T-helper 1 cell (primary cell): ENCODE data around the gene IFITM5.
A peak's percentile ranks its signal among the peaks of the same experiment; 100 is the strongest.
"Not testable (repeated sequence)": the region's sequence is repeated elsewhere in the genome, so short reads cannot be mapped to it uniquely, and the experiment has no call there.

ENCODE experiments used
- DNase-seq, 5 donors: peaks; one replicate each; pipeline ENCODE4 v3.0.0-alpha.2; 2012 to 2020

Gene IFITM5

DNA sequence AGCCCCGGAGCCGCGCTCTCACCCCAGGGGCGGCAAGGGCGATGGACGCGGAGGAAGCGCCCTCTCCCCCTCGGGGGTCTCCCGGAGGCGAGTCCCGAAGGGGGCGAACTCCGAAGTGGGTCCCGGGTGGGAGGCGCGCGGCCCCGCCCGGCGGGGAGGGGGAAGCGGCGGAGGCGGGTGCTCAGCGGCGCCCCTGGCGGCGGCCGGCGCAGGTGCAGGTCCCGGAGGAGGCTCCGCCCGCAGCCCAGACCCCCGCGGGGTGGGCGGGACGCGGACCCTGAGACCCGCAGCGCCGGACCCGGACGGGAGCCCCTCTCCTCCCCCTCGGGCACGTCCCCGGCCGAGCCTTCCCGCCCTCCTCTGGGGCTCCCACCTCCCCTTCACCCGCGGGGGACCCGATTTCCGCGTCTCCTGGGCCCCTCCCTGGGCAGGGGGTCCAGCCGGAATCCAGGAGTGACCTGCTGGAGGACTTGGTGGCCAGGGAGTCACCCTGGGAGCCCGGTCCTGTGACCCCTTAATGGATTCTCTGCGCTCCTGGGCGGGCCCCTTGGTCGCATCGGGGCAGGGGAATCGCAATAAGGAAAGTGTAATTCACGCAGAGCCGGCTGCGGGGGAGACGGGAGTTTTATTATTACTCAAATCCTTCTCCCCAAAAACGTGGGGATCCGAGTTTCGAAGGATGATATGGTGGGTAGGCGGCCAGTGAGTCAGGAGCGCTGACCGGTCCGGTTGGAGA is 11.9 kb upstream of the IFITM5 start:
- not testable (repeated sequence) for DNase-seq

GRCh38 chr11:309979-310572 is 10.8 kb upstream of the IFITM5 start:
- not testable (repeated sequence) for DNase-seq

- DNase-seq = peak in 1 of 5 donors; percentile 51
Measured at GRCh38 chr11:308740-309665, 9.7 kb upstream of the IFITM5 start.

DNA sequence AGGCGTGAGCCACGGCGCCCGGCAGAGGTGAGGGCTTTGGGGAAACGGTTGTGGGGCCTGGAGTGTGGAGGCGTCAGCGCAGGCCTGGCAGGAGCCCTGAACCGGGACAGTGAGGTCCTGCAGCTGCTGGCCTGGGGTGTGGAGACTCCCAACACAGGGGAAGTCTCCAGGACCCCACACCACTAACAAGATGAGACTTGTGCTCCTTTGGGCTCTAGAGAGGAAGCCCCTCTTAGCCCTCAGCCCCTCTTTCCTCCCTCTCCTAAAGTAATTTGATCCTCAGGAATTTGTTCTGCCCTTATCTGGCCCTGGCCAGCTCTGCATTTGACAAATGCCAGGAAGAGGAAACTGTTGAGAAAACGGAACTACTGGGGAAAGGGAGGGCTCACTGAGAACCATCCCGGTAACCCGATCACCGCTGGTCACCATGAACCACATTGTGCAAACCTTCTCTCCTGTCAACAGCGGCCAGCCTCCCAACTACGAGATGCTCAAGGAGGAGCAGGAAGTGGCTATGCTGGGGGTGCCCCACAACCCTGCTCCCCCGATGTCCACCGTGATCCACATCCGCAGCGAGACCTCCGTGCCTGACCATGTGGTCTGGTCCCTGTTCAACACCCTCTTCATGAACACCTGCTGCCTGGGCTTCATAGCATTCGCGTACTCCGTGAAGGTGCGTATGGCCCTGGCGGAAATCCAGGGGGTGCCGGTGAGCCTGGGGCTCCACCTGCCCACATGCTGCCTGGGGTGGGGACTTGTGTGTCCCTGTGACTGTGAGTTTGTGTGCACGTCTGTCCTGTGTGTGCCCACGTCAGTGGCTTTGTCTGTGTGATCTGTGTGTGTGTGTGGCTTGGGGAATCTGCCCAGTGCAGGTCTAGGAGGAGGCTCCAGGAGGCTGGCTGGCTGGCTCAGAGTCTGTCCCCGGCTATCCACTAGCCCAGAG is 8.7 kb upstream of the IFITM5 start, which contains the start of gene IFITM2:
Gene IFITM2, plus strand, starts transcription at position 51 of the 943 bp plus-strand sequence. Its CDS starts 377 bp downstream, at position 428.
- peak in 2 of 5 donors; percentile 24 to 54 for DNase-seq

- DNase-seq = no peak
Measured at GRCh38 chr11:306645-307371, 7.5 kb upstream of the IFITM5 start.

DNA sequence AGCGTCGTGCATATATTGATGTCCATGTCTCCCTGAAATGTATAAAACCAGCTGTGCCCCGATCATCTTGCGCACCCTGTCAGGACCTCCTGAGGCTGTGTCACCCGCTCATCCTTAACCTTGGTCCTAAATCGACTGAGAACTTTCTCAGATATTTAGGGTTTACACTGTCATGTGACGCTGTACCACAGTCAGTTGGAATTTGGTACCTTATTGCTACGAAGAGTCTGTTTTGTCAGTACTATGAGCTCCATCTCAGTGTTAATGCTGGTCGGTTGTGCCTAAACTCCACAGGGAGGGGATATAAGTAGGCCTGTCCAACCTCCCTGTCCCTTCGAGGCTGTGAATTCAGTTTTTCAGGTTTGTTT is 6.5 kb upstream of the IFITM5 start:
- no peak for DNase-seq

DNA sequence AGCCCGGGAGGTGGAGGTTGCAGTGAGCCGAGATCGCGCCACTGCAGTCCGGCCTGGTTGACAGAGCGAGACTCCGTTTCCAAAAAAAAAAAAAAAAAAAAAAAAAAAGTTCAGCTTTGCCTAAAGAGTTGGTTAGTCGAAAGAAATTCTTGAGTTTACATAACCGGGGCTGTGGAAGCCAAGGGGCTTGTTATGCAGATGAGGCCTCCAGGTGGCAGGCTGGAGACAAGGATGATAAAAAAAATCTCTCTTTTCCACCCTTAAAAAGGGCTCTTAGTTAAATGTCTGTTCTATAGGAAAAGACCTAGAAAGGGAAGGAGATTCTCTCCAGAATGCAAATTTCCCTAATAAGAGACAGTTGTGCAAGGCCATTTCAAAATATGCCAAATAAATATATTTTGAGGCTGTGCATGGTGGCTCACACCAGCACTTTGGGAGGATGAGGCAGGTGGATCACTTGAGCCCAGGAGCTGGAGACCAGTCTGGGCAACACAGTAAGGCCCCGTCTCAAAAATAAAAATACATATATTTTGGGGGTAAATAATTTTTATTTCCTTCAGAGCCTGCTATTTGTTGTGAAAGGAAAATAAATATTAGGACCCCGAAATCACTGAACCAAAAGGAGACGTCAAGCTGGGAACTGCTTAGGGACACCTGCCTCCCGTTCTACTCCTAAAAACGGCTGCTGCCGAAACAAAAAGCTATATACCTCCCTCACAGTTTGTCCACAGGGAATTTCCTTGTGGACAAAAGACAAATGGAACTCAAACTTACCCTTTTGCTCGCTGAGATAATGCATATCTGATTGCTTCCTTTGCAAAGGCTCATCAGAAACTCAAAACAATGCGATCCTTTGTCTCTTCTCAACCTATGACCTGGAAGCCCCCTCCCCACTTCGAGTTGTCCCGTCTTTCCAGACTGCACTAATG is 5.9 kb upstream of the IFITM5 start:
- DNase-seq = peak in 4 of 5 donors; percentile 37 to 66 (median 52)

DNA sequence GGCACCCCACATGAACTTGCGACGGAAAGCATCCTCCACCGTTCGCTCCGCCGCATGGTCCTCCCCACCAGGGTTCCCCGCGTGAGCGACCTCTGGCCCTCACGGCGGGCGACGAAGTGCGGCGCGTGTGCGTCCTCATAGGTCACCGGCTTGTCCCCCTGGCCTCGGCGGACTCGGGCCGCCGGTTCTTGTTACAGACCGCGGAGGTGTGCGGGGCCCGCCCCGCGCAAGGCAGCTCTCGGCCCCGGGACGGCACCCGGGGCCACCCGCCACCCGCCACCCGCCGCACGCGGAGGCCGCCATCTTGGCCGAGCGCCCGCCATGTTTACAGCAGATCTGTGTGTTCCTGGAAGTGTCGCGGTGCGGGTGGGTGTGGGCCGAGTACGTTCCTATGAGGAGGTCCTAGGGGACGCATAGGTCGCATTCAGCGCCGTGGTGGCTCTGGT is 4.8 kb upstream of the IFITM5 start:
- no peak for DNase-seq

DNA sequence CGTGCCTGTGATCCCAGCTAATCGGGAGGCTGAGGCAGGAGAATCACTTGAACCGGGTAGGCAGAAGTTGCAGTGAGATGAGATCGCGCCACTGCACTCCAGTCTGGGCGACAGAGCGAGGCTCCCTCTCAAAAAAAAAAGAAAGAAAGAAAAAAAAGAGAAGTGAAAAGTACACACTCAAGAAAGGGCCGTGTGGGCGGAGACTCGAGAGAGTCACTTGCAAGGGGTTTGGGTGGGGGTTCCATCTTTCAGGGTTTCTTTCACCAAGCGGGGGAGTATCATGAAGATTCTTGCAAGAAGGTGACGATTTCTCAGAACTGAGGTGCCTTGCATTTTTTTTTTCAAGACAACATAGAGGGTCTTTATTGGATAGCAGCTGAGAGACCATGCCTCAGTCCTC is 4.0 kb upstream of the IFITM5 start:
- DNase-seq = no peak

- peak in 1 of 5 donors; percentile 27 for DNase-seq
Measured at GRCh38 chr11:299951-300735, 817 bp upstream of the IFITM5 start.

DNA sequence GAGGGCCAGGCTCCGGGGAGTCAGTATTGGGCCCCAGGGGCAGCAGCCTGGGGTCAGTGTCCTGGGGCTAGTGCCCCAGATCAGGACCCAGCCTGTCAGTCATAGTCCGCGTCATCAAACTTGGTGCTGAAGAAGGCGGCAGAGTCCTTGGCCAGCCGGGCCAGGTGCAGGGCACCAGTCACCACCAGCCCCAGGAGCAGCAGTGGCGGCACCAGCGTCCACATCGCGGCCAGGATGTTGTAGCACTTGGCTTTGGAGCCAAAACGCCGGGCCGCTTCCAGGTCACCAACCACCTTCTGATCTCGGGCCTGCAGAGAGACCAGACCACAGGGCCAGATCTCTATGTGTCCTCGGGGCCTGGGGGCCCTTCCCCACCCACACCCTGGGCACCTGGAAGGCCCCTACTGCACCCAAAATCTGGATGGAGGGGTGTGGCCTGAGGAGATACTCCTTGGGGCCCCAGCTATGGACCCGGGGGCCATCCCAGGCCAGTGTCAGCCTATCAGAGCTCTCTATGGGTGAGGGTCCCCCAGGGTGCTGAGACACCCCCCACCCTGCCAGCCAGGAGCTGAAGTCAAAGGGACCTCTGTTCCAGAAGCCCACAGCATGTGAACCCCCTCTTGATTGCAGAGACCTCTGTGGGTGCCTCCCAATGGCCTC is 790 bp downstream of the IFITM5 start:
- DNase-seq = peak in 1 of 5 donors; percentile 14

DNA sequence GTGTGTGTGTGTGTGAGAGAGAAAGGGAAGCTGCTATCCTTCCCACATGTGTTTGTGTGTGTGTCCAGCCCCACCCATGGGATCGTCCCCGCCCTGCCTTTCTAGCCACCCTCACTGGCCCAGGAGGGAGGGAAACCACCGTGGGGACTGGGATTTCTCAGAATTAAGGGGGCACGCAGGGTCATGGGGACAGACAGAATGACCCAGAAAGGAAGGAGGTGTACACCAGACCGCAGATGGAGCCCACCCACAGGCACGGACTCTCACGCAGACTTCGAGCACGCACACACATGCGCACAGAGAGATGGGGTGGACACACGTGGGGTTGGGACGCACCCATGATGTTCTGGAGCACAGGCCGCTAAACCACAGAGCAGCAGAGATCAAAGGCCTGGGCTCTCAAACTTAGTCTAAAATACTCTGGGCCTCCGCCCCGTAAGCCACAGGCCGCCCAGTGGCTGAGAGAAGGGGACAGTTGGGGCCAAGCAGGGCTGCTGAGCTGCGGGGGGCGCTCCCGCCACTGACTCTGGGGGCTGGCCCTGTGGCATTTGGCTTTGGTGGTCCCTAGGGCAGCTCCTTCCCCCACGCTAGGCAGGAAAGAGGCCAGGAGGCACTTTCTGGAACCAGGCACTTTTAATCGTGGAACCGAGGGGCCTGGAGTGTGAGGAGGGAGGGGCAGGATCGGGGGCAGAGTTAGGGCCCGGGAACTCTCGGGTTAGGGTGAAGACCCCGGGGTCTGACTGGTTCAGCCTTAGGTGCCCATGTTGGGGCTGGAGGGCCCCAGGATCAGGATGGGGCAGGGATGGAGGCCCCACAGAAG is 1.5 kb downstream of the IFITM5 start:
- peak in 1 of 5 donors; percentile 33 for DNase-seq

DNA sequence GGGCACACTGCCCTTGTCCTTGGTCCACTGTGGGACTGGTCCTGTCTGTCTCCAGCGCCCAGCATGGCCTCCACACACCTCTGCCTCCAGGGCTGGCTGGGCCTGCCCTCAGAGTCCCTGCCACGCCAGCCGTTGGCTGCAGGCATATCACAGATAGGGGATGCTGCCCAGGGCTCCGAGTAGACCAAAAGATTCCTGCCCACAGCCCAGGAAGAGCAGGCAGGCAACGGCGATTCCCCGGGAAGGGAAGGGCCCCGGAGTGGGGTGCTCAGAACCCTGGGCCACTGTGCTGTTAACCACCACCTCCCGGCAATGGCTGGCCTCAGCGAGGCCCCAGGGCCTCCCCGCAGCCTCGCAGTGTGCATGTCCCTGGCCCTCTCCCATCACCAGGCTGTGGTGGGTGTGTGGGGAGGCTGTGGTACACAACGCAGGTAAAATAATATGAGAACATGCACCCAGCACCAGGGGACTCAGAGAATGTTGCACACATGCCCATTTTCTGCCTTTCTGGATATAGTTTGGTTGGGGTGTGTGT is 2.2 kb downstream of the IFITM5 start:
- peak in 1 of 5 donors; percentile 11 for DNase-seq

- DNase-seq = peak in 1 of 5 donors; percentile 12
Measured at GRCh38 chr11:296171-297050, 2.9 kb downstream of the IFITM5 start.

DNA sequence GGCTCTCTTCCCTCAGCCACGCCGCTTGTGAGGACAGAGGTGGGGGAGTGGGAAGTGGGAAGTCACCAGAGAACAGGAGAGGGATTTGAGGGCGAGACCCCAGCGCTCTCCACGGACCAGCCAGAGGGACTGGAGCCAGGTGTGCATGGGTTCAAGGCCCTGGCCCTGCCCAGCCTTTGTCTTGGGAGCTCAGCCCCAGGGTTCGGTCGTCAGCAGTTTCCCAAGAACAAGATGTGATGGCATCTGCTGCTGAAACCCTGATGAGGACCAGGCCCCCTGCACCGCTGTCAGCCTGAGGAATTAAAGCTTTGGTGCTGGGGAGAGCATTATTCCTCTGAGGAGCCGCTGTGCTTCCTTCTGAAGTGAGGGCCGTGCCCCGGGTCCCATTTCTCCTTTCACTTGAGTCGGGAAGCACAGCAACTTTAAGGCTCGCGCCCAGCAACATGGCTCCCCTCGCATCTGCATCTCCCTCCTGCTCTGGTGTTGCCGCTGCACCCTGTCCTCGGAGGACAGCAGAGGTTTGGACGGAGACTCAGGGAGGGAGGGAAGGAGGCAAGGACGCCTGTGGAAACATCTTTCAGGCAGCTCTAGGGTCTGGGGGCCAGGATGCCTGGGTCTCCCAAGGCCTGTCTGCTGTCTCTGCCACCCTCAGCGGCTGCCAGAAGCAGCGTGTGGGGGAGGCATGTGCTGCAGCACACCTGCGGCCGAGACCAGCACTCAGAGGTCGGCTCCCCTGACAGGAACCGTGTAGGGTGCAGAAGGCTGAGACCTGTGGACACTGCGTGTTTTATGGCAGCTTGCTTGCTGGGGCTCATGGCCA is 3.8 kb downstream of the IFITM5 start:
- DNase-seq = no peak
